Stimulated activated effector memory CD8-positive, alpha-beta T cell treated with anti-CD3 and anti-CD28 coated beads, Interleukin-12 subunit alpha, Interleukin-12 subunit beta, amount 100 ng/mL, for 72 hours (primary cell): Measurements from ENCODE around the gene FREM3.

ENCODE experiments used
- ATAC-seq: fragments of 150-1000 bp; cut with Tn5 transposase; 2 replicates; pipeline ENCODE4 v1.10.0; 2021
- DNase-seq, 2 donors: peaks; one replicate each; pipeline ENCODE4 v3.0.0; 2021 to 2022; ENCODE audit warnings: low spot score in 2 of 2
- H3K27ac Mint-ChIP-seq: one replicate; pipeline ENCODE4 v1.8.0; 2022; ENCODE audit warnings: mild to moderate bottlenecking, mixed read lengths
- H3K36me3 Mint-ChIP-seq: one replicate; pipeline ENCODE4 v1.8.0; 2022; ENCODE audit warnings: mild to moderate bottlenecking, mixed read lengths
- H3K4me1 Mint-ChIP-seq: one replicate; pipeline ENCODE4 v1.8.0; 2022; ENCODE audit warnings: mixed read lengths
- H3K4me3 Mint-ChIP-seq: one replicate; pipeline ENCODE4 v1.8.0; 2022; ENCODE audit warnings: mild to moderate bottlenecking, mixed read lengths
- H3K9me3 Mint-ChIP-seq: one replicate; pipeline ENCODE4 v1.8.0; 2022; ENCODE audit warnings: mixed read lengths

Gene FREM3

DNA sequence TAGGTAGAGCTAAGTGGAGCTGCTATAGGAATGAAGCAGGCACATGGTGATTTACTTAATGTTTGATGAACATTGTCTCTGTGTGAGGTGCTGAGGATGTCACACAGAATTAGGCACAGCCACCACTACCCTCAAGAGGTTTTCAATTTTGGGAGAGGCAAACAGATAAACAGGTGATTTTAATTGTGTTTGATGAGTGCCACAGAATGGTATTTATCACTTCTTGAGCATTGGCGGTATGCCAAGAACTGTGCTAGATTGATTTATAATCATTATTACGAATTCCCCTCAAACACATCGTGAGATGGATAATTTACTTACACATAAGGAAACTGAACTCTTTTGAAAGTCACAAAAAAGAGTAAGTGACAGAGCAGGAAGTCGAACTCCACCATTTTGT lies 74.8 kb downstream of the FREM3 start:
- ATAC-seq (no peak), DNase-seq (no peak)
- Mint-ChIP-seq H3K36me3 (no peaks in the 10 kb centered on the region), H3K4me3 (no peak overlapping the region), H3K4me1 (no peaks in the 10 kb centered on the region), H3K27ac (no peak overlapping the region), H3K9me3 (no peaks in the 10 kb centered on the region)

DNA sequence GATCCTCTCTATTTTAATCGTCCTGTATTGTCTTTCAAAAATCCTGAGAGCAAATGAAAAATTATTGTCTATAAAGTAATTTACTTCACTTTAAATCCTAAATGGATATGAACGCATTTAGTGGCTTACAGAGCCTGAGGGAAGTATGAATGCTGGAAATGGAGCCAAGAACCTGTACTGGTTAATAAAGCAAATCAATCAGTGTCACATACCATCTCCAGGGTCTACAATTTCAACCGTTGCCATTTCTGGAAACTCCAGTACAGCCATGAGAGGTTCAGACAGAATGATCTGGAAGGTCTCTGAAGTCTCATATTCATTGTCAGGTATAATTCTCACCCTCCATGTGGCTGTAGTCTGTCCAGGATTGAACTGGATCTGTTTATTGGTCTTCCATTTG lies 76.6 kb downstream of the FREM3 start:
- no peaks in the 10 kb centered on the region for H3K4me1 Mint-ChIP-seq
- no peak for ATAC-seq
- H3K36me3 Mint-ChIP-seq: no peaks in the 10 kb centered on the region
- H3K4me3 Mint-ChIP-seq: no peak overlapping the region
- no peaks in the 10 kb centered on the region for H3K9me3 Mint-ChIP-seq
- no peak for DNase-seq
- H3K27ac Mint-ChIP-seq: no peak overlapping the region

DNA sequence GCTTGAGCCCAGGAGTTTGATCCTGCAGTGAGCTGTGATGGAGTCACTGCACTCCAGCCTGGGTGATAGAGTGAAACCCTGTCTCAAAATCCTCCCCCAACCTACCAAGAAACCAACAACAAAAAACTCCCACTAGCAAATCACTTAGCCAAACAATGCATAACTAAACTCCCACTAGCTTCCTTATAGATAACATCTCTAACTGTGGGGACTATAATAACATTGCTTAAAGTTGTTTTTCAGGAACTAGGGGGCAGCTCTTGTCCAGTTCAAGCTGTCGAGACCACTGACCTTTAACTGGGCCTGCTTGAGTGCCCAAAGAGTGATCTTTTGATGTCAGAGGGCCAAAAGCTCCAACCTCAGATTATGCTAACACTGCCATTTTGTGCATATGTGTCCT lies 81.7 kb downstream of the FREM3 start:
- Mint-ChIP-seq H3K4me3 (no peak overlapping the region), H3K36me3 (peaks cover 12% of the 10 kb centered on the region), H3K4me1 (no peaks in the 10 kb centered on the region), H3K9me3 (peaks cover 4% of the 10 kb centered on the region), H3K27ac (no peak overlapping the region)
- ATAC-seq (no peak), DNase-seq (no peak)

DNA sequence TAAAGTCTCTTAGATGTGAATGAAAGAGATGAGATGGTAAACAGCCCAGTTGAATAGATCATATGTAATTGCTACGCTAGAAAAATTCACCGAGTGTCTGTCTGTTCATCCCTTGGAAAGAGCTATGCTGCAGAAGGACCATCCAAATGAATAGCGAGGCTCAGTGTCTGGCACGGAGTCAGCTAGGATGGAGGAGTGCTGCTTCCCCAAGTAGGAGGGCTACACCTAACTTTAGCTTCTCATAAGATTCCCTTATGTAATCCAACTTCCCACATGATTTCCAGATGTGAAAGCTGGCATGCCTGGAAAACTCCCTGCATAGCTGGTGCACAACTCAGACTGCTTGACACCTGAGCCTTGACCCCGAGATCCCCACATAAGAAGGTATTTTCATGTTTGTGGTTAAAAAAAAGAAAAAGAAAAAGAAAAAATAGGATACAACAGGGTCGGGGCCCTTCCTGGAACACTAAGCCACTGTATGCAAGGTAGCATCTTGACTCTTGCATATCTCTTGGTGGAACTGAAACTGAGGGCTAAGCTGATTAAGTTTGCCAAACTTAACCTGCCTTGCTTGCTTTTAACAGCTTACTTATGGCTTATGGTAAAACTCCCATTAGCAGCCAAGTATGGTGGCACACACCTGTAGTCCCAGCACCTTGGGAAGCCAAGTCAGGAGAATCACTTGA lies 82.3 kb downstream of the FREM3 start:
- Mint-ChIP-seq H3K4me3 (no peak overlapping the region), H3K36me3 (peaks cover 12% of the 10 kb centered on the region), H3K9me3 (peaks cover 4% of the 10 kb centered on the region), H3K27ac (no peak overlapping the region), H3K4me1 (no peaks in the 10 kb centered on the region)
- DNase-seq (no peak), ATAC-seq (no peak)

DNA sequence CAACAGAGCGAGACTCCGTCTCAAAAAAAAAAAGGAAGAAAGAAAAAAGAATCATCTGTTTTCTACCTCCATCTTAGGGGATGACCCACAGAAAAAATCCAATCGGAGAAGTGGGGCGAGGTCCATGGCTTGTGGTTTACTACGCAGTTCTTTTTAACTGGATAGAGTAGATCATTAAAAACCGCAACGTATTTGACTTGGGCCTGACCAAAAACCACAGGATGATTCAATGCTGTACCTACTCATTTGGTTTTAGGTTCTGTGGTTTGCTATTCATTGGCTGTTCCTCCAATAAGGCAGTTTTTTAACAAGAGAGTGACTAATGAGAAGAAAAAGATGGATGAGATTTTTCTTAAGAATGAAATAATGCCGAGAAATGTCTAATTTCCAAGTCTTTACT lies 83.7 kb downstream of the FREM3 start:
- no peak overlapping the region for H3K27ac Mint-ChIP-seq
- DNase-seq (peak in 1 of 2 donors; percentile 55), ATAC-seq (peak; percentile 93)
- peaks cover 4% of the 10 kb centered on the region for H3K9me3 Mint-ChIP-seq
- no peaks in the 10 kb centered on the region for H3K4me1 Mint-ChIP-seq
- no peak overlapping the region for H3K4me3 Mint-ChIP-seq
- H3K36me3 Mint-ChIP-seq: peaks cover 12% of the 10 kb centered on the region

DNA sequence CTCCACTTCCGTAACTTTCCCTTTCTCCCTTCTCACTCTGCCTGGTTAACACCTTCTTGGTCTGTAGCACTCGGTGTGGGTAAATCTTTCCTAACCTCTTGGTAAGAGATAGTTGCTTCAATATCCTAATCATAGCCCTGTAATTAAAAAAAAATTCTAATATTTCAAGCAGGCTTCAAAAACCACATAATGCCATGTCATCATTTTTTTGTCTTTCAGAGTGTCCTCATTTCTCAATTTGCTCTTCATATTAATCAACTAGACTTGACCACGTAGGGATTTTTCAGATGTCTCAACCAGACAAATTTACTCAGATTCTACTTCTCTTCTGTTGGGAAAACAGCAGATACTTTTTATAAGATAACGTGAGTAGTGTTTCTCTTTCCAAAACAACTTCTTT lies 91.0 kb downstream of the FREM3 start:
- Mint-ChIP-seq H3K36me3 (no peaks in the 10 kb centered on the region), H3K4me3 (no peak overlapping the region), H3K27ac (no peak overlapping the region), H3K9me3 (no peaks in the 10 kb centered on the region), H3K4me1 (no peaks in the 10 kb centered on the region)
- ATAC-seq (no peak), DNase-seq (no peak)

DNA sequence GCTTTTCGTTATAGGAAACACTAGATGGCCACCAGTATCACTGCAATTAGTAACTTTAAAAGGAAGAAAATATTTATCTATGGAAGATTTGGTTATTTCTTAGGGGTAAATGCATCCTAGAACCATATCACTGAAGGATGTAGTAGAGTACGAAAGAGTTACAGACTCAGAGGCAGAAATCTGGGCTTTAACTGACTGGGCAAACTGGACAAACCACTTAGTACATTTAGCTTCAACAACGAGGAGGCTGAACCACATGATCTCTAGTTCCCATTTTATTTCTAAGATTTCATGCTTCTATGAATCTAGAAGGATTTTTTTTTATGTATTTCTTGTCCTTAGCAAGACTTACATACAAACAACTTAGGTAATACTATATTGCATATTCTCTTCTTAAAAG lies 94.0 kb downstream of the FREM3 start:
- ATAC-seq (no peak), DNase-seq (no peak)
- Mint-ChIP-seq H3K4me3 (no peak overlapping the region), H3K27ac (no peak overlapping the region), H3K36me3 (no peaks in the 10 kb centered on the region), H3K9me3 (no peaks in the 10 kb centered on the region), H3K4me1 (no peaks in the 10 kb centered on the region)

DNA sequence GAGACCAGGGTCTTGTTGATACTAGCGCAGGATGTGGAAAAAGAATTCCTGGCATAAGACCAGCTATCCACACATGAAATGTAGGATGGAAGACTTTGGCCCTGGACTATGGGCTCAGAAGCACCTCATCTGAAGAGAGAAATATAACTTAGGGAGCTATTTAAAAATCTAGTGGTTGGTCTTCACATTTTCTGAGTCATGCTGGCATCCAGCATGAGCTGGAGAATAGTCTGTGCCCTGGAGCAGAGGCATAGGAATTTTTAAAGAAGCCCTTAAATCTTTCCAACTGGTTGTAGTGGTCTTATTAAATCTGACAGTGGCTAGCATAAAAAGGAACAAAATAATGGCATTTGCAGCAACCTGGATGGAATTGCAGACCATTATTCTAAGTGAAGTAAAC lies 100.6 kb downstream of the FREM3 start:
- DNase-seq (no peak), ATAC-seq (no peak)
- H3K36me3 Mint-ChIP-seq: no peaks in the 10 kb centered on the region
- no peaks in the 10 kb centered on the region for H3K4me1 Mint-ChIP-seq
- no peak overlapping the region for H3K4me3 Mint-ChIP-seq
- no peak overlapping the region for H3K27ac Mint-ChIP-seq
- no peaks in the 10 kb centered on the region for H3K9me3 Mint-ChIP-seq

DNA sequence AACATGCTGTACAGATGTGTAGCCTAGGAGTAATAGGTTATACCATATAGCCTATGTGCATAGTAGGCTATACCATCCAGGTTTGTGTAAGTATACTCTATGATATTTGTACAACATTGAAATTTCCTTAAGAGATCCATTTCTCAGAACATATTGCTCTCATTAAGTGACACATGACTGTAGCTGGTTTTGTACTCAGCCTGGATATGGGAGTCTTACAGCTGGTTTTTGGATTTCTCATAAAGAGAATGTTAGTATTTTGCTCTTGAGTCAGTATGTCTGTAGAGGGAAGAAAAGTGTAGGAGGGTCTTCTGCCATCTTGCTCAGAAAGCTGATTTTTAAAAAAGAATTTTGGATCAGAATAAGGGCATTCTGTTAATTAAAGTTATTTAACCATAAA lies 101.7 kb downstream of the FREM3 start:
- Mint-ChIP-seq H3K4me1 (no peaks in the 10 kb centered on the region), H3K9me3 (peaks cover 3% of the 10 kb centered on the region), H3K36me3 (no peaks in the 10 kb centered on the region), H3K27ac (no peak overlapping the region), H3K4me3 (no peak overlapping the region)
- DNase-seq: no peak
- no peak for ATAC-seq

DNA sequence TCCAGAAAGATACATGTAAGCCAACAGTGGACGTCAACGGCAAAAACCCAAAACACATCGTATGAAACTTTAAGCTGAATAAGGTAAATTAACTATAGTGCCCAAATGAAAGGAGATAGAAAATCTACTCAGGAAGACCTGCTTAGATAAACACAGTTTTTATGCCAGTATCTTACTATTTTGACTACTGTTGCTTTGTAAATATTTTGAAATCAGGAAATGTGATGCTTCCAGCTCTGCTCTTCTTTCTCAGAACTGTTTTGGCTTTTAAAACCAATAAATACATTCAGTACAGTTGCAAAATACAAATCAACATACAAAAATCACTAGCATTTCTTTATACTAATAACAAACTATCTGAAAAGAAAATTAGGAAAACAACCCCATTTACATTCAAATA lies 103.2 kb downstream of the FREM3 start:
- H3K27ac Mint-ChIP-seq: no peak overlapping the region
- peaks cover 5% of the 10 kb centered on the region for H3K9me3 Mint-ChIP-seq
- H3K36me3 Mint-ChIP-seq: no peaks in the 10 kb centered on the region
- DNase-seq (no peak), ATAC-seq (no peak)
- H3K4me3 Mint-ChIP-seq: no peak overlapping the region
- no peaks in the 10 kb centered on the region for H3K4me1 Mint-ChIP-seq

DNA sequence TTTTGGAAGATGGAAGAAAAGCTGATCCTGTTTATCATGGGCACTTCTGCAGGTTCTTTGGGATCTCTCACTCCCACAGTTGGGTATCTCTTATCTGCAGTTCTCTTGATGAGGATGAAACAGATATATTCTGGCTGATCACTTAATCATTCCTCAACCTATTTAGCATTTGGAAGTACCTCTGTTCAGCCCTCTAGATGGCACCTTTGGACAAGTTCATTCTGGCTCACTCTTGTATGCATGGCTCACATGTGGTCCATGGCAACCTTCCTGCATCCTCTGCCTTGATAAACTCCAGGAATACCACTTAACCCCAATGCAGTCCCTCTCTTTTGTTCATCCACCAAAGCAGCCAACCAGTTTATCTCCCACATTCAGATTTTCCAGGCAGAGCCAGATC lies 112.8 kb downstream of the FREM3 start:
- Mint-ChIP-seq H3K4me1 (no peaks in the 10 kb centered on the region), H3K9me3 (peaks cover 14% of the 10 kb centered on the region), H3K27ac (no peak overlapping the region), H3K4me3 (no peak overlapping the region), H3K36me3 (no peaks in the 10 kb centered on the region)
- no peak for ATAC-seq
- no peak for DNase-seq

DNA sequence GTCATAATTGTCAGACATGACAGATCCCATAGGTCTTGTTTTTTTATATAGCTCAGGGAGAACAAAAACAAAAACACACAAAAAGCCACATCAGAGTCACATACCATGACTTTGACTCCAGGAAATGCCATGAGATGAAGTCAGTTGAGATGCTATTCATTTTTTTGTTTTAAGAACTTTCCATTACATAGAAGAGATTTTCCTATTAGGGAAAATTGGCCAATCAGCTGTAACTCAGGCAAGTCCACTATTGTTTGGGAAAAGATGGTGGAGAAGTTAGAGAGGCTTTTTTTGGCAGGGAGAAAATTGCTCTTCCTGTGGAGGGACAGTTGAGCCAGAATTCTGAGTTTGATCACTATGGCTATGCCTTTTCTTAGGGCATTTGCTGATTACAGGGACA lies 114.4 kb downstream of the FREM3 start:
- ATAC-seq (no peak), DNase-seq (no peak)
- Mint-ChIP-seq H3K27ac (no peak overlapping the region), H3K36me3 (no peaks in the 10 kb centered on the region), H3K4me1 (no peaks in the 10 kb centered on the region), H3K9me3 (peaks cover 14% of the 10 kb centered on the region), H3K4me3 (no peak overlapping the region)

DNA sequence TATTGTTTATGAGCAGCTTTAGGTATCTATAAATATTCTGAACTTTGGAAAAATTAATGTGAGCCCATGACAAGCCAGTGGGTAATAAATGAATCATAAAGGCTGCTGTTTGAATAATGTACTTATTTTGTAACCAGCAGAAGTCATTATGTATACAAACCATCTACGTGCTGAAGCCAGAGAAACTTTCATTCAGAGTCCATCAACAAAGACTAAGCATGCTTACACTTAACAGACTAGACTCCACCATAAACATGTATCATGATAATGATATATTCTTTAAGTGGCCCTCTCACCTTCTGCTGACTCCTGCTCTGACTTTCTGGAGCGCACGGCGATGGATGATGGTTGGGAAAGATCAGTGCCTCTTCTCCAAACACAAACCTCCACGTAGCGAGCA lies 114.9 kb downstream of the FREM3 start:
- Mint-ChIP-seq H3K4me1 (no peaks in the 10 kb centered on the region), H3K9me3 (peaks cover 14% of the 10 kb centered on the region)

DNA sequence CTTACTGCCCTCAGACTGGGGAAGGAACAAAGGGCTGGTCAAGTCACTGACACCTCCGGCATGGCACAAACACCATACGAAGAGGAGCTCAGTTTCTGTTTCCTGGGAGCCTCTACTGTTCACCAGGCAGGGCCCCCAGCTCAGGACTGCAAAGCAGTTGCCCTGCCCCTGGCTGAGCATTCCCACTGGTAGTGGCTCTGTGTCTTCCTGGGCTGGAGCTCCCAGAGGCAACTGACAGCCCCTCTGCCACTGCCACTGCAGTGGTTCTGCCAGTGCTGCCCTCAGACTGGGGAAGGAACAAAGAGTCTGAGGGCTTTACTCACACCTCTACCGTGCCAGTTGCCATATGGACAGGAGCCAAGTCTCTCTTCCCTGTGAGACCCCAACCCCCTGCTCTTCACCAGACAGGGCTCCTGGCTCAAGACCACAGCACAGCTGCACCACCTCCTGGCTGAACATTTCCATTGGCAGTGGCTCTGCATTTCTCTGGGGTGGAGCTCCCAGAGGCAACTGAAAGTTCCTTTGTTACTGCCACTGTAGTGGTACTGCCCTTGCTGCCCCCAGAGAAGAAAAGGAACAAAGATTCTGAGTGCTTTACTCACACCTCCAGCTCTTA lies 119.0 kb downstream of the FREM3 start:
- DNase-seq: no peak
- H3K4me1 Mint-ChIP-seq: no peaks in the 10 kb centered on the region
- H3K27ac Mint-ChIP-seq: no peak overlapping the region
- H3K9me3 Mint-ChIP-seq: peaks cover 14% of the 10 kb centered on the region
- H3K36me3 Mint-ChIP-seq: no peaks in the 10 kb centered on the region
- no peak for ATAC-seq
- H3K4me3 Mint-ChIP-seq: no peak overlapping the region

More for the DNA sequence above, 114.9 kb downstream of the FREM3 start:
- no peak overlapping the region for H3K4me3 Mint-ChIP-seq
- no peak for ATAC-seq
- H3K36me3 Mint-ChIP-seq: no peaks in the 10 kb centered on the region
- no peak for DNase-seq
- no peak overlapping the region for H3K27ac Mint-ChIP-seq

DNA sequence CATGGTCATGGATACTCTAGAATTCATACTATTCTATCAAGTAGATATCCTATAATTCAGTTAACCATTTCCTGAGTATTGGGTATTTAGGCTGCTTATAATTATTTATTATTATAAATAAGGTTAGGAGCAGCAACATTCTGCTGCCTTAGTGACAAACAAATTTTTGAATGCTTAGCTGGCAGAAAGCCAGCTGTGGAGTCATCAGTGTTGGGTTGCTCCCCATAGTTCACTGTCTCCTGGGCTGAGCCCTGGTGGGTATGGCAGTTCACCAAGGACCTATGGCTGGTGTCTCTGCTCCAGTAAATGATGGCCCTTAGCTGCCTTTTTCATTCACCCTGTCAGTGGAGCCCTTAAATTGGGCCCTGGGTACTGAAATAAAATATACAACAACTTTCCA lies 125.1 kb downstream of the FREM3 start:
- no peak for ATAC-seq
- no peak for DNase-seq
- Mint-ChIP-seq H3K36me3 (no peaks in the 10 kb centered on the region), H3K4me1 (no peaks in the 10 kb centered on the region), H3K9me3 (no peaks in the 10 kb centered on the region), H3K4me3 (no peak overlapping the region), H3K27ac (no peak overlapping the region)

DNA sequence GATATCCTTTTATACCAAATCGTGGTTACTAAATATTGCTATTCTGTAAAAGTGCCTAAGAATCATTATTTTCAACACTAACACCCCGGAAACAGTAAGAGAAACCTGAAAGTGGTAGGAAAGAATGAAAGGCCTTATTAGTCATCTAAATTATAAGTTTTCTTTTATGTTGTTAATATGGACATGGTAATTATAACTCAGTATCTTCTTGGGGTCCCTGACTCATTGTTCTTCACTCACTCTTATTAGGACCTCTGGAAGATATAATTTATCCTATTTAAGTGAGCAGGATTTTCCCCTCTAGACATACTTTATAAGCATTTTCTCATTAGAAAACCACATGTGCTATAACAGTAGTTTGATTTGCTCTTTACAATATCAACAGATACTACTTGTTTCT lies 136.0 kb downstream of the FREM3 start:
- DNase-seq: no peak
- Mint-ChIP-seq H3K4me3 (no peak overlapping the region), H3K9me3 (no peaks in the 10 kb centered on the region), H3K36me3 (no peaks in the 10 kb centered on the region), H3K4me1 (peaks cover 15% of the 10 kb centered on the region), H3K27ac (no peak overlapping the region)
- ATAC-seq: peak; percentile 36
